Panc1 (cell line): ENCODE results near the gene MAP3K12.
"Not testable (repeated sequence)": the region's sequence is repeated elsewhere in the genome, so short reads cannot be mapped to it uniquely, and the experiment has no call there.

ENCODE experiments used
- TF ChIP-seq, protein P1 (sequence below): fragments of 450-650 bp; IDR thresholded peaks from 2 replicates; pipeline ENCODE4 v1.5.1; 2017; ENCODE audit warnings: mild to moderate bottlenecking
- TF ChIP-seq, protein P2 (sequence below), 2 experiments: IDR thresholded peaks; 2 replicates each; pipeline ENCODE4 v1.6.1; 2011 to 2012; ENCODE audit warnings: low read depth in 2 of 2, control low read depth in 1 of 2, low read length in 1 of 2, mild to moderate bottlenecking in 1 of 2, moderate library complexity in 1 of 2; ENCODE audit not compliant: insufficient read depth in 1 of 2

DNA sequence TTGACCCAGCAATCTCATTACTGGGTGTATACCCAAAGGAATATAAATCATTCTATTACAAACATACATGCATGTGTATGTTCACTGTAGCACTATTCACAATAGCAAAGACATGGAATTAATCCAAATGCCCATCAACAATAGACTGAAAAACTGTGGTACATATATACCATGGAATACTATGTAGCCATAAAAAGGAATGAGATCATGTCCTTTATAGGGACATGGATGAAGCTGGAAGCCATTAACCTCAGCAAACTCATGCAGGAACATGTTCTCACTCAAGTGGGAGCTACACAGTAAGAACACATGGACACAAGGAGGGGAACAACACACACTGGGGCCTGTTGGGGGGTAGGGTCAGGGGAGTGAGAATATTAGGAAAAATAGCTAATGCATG is 59.7 kb downstream of the MAP3K12 start:
- TF ChIP-seq, protein P1, sequence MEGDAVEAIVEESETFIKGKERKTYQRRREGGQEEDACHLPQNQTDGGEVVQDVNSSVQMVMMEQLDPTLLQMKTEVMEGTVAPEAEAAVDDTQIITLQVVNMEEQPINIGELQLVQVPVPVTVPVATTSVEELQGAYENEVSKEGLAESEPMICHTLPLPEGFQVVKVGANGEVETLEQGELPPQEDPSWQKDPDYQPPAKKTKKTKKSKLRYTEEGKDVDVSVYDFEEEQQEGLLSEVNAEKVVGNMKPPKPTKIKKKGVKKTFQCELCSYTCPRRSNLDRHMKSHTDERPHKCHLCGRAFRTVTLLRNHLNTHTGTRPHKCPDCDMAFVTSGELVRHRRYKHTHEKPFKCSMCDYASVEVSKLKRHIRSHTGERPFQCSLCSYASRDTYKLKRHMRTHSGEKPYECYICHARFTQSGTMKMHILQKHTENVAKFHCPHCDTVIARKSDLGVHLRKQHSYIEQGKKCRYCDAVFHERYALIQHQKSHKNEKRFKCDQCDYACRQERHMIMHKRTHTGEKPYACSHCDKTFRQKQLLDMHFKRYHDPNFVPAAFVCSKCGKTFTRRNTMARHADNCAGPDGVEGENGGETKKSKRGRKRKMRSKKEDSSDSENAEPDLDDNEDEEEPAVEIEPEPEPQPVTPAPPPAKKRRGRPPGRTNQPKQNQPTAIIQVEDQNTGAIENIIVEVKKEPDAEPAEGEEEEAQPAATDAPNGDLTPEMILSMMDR: not testable (repeated sequence)
- TF ChIP-seq, protein P2, sequence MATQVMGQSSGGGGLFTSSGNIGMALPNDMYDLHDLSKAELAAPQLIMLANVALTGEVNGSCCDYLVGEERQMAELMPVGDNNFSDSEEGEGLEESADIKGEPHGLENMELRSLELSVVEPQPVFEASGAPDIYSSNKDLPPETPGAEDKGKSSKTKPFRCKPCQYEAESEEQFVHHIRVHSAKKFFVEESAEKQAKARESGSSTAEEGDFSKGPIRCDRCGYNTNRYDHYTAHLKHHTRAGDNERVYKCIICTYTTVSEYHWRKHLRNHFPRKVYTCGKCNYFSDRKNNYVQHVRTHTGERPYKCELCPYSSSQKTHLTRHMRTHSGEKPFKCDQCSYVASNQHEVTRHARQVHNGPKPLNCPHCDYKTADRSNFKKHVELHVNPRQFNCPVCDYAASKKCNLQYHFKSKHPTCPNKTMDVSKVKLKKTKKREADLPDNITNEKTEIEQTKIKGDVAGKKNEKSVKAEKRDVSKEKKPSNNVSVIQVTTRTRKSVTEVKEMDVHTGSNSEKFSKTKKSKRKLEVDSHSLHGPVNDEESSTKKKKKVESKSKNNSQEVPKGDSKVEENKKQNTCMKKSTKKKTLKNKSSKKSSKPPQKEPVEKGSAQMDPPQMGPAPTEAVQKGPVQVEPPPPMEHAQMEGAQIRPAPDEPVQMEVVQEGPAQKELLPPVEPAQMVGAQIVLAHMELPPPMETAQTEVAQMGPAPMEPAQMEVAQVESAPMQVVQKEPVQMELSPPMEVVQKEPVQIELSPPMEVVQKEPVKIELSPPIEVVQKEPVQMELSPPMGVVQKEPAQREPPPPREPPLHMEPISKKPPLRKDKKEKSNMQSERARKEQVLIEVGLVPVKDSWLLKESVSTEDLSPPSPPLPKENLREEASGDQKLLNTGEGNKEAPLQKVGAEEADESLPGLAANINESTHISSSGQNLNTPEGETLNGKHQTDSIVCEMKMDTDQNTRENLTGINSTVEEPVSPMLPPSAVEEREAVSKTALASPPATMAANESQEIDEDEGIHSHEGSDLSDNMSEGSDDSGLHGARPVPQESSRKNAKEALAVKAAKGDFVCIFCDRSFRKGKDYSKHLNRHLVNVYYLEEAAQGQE (IDR thresholded peaks at IDR 0.05; ENCODE audit: insufficient read depth in 1 of 2, low read depth in 2 of 2, low read length in 1 of 2): not testable (repeated sequence)
